Measurements from ENCODE around the gene ANKRD2. TPM values are rescaled to one million over a fixed set of nuclear protein-coding genes. Genes with fewer than 3 reads are reported as not detected.

ANKRD2 gene
- total and polyA plus RNA-seq, 2 donors (not counting 3 experiments of a cell fraction or from before 2014, with no cell fraction given), result 1.6 to 1.8 TPM

DNA sequence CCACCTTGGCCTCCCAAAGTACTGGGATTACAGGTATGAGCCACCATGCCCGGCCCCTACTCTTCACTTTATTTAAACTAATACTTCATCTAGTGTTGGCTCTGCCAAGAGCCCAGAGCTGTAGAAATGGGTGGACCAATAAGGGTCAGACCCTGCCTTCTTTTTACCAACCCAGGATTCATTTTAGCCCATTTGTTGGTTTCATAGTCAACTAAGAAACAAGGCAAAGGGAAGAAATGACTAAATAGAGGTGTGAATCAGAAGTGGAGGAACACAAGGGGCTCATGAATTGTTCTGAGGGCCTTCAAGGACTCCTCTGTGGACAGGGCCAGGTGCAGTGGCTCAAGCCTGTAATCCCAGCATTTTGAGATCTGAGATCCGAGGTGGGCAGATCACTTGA is 1.1 kb downstream of the ANKRD2 start:
- FAIRE-seq (no peak), DNase-seq (ENCODE audit: low read depth, low spot score) (no peak)
- no peak overlapping the region for H3K4me3 ChIP-seq (replicated peaks in 1 of 3; ENCODE audit: insufficient read depth in 1 of 3, low read depth in 1 of 3, low read length in 3 of 3)
- H2AFZ ChIP-seq (ENCODE audit: low read depth, low read length), result no peak overlapping the region
- H3K4me1 ChIP-seq (ENCODE audit: control insufficient read depth, extremely low read depth, insufficient read depth, low read length), result peaks cover 14% of the 10 kb centered on the region
- TF ChIP-seq MYC (IDR thresholded peaks at IDR 0.05; ENCODE audit: low read depth, low read length) (no peak), FOS (IDR thresholded peaks at IDR 0.05; ENCODE audit: borderline replicate concordance, insufficient read depth, low read length) (no peak), POLR2A (IDR thresholded peaks at IDR 0.05; ENCODE audit: low read depth, low read length) (no peak), CTCF (IDR thresholded peaks at IDR 0.05; ENCODE audit: extremely low read depth in 1 of 2, insufficient read depth in 1 of 2, low read depth in 1 of 2, low read length in 2 of 2) (no peak), JUN (IDR thresholded peaks at IDR 0.05; ENCODE audit: borderline replicate concordance, insufficient read depth, insufficient read length, low read depth) (no peak), GATA2 (IDR thresholded peaks at IDR 0.05; ENCODE audit: insufficient read depth, insufficient read length, low read depth, low read length) (no peak), POLR2AphosphoS5 (IDR thresholded peaks at IDR 0.05; ENCODE audit: insufficient read depth, low read depth, low read length) (no peak), EZH2 (IDR thresholded peaks at IDR 0.05; ENCODE audit: borderline replicate concordance, low read depth, low read length, severe bottlenecking) (no peak)
- no peak overlapping the region for H3K27ac ChIP-seq (ENCODE audit: insufficient read depth, low read depth, low read length)
- no peaks in the 10 kb centered on the region for H4K20me1 ChIP-seq (replicated peaks; ENCODE audit: control insufficient read depth, extremely low read depth, insufficient read depth, low read length)
- H3K36me3 ChIP-seq (ENCODE audit: control insufficient read depth in 2 of 2, extremely low read depth in 1 of 2, insufficient read depth in 2 of 2, low read length in 2 of 2), result peaks cover 0 to 31% of the 10 kb centered on the region in 2 experiments
- no peak overlapping the region for H3K4me2 ChIP-seq (ENCODE audit: insufficient read depth, low read length)
- no TSS peak for BruUV-seq (replicated peaks)
- H3K9ac ChIP-seq (replicated peaks; ENCODE audit: extremely low read depth, insufficient read depth, low read length), result no peak overlapping the region
- dilution Hi-C loops (cut with MboI; ENCODE audit: extremely low pct_ligation_motif_present, low sequenced_read_pairs), result no loop called here
- no peaks in the 10 kb centered on the region for H3K27me3 ChIP-seq (ENCODE audit: control insufficient read depth in 2 of 2, insufficient read depth in 2 of 2, low read length in 2 of 2)
- ChIA-PET POLR2A (interaction anchor here (0.7 kb wide), 1 partner anchor 23 kb away, joined by 3 read pairs; no protein-coding TSS in a partner anchor), CTCF (interaction anchor here (1.4 to 8.2 kb wide), 4 partner anchors 8 to 40 kb away, joined by 4 to 304 read pairs (median 12); no protein-coding TSS in a partner anchor)
- no peaks in the 10 kb centered on the region for H3K9me1 ChIP-seq (replicated peaks; ENCODE audit: control insufficient read depth, extremely low read depth, insufficient read depth, low read length)
- no peaks in the 10 kb centered on the region for H3K9me3 ChIP-seq (replicated peaks; ENCODE audit: control insufficient read depth, insufficient read depth, low read length)
- intact Hi-C loops (cut with micrococcal nuclease), result loop anchor here (1.0 to 2.0 kb wide), 3 partner anchors 23 to 157 kb away; no protein-coding TSS in a partner anchor
- H3K79me2 ChIP-seq (ENCODE audit: control insufficient read depth, insufficient read depth, low read length), result no peaks in the 10 kb centered on the region

Data from endothelial cell of umbilical vein (primary cell).